ENCODE measurements around the gene APPL1. TPM values are rescaled to one million over a fixed set of nuclear protein-coding genes. Genes with fewer than 3 reads are reported as not detected.

The APPL1 gene
- 10 to 100 TPM; 47.0 to 53.8 TPM for total RNA-seq

DNA sequence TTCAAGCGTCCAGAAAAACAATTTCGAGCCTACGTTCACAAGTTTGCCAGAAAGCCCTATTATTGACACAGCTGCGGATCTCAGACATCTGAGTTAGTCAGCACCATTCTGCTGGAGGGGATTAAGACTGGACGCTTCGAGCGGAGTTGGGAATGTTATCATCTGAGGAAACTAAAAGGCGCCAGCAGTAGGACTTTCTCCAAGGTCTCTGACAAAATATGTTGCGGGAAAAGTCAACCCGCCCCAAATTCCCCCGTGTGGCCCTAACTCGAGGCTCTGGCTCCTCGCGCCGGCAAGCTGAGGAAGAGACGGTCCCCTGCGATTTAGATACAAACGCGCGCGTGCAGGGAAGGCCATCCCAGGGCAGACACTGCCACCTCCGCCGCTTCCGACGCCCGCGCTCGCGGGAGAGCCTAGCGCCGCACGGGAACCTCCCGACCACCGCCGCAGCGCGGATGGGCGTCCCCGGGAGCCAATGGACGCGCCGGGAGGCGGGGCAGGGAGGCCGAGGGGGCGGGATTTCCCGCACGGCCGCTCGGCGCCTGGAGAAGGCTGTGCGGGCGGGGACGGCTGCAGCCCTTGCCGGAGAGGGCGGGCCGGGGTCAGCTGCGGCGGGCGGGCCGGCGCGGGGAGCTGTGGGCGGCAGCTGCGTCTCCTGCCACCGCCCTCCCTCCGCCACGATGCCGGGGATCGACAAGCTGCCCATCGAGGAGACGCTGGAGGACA, at the start of gene APPL1:
APPL1 (plus strand) TSS at position 526 of the 726 bp plus-strand sequence; CDS start at position 681, 155 bp downstream.
- Histone ChIP-seq H3K9me3 (no peaks in the 10 kb centered on the region), H3K36me3 (no peaks in the 10 kb centered on the region), H3K4me3 (peak within 1 kb of the TSS; percentile 96), H3K27ac (peak within 1 kb of the TSS; percentile 84 to 85), H3K27me3 (replicated peaks; ENCODE audit: insufficient read depth) (no peaks in the 10 kb centered on the region), H3K4me1 (ENCODE audit: control insufficient read depth in 1 of 2, low read depth in 2 of 2) (peaks cover 15 to 33% of the 10 kb centered on the region in 2 donors)
- ATAC-seq (ENCODE audit: insufficient number of reproducible peaks, low FRiP score, low read depth) (peak; percentile 93), DNase-seq (ENCODE audit: low spot score) (peak; percentile 56)
- TF ChIP-seq, protein P1, sequence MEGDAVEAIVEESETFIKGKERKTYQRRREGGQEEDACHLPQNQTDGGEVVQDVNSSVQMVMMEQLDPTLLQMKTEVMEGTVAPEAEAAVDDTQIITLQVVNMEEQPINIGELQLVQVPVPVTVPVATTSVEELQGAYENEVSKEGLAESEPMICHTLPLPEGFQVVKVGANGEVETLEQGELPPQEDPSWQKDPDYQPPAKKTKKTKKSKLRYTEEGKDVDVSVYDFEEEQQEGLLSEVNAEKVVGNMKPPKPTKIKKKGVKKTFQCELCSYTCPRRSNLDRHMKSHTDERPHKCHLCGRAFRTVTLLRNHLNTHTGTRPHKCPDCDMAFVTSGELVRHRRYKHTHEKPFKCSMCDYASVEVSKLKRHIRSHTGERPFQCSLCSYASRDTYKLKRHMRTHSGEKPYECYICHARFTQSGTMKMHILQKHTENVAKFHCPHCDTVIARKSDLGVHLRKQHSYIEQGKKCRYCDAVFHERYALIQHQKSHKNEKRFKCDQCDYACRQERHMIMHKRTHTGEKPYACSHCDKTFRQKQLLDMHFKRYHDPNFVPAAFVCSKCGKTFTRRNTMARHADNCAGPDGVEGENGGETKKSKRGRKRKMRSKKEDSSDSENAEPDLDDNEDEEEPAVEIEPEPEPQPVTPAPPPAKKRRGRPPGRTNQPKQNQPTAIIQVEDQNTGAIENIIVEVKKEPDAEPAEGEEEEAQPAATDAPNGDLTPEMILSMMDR (IDR thresholded peaks at IDR 0.05) = no peak

DNA sequence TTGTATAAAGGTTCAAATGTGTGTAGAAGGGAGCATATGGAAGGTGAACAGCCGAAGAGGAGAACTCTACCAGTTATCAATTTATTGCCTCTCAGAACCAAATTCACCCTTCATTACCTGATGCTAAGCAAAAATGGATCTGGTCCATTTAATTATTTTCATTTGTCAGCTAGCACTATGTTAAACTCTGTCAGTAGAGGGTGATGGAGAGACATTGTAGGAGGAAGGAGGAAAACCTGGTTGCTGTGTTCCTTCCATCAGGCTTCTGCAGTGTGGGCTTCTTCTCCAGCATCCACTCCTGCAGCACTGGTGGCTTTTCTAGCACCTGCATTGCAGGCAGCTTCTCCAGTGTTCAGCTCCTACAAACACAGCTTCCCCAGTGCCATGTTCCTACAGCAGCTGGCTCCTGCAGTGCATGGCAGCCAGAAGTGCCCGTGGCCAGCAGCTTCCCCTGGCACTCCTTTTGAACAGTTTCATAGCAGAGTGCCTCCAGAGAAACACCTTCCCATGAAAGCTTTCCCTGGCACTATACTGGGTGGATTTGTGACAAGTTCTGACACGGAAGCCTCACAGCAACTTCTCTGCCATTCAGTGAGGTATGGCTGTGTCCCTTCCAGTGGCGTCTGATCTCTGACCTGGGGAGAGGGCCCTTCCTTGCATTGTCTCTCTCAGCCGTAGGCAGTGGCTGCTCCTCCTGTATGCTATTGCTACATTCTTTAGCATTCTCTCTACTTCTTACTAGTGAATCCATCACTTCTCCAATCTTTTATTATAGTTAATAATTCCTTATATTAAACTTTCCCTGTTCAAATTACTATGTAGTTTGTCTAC, 47.7 kb upstream of the APPL1 start:
- no peak for DNase-seq (ENCODE audit: low spot score)
- Histone ChIP-seq H3K27ac (no peak overlapping the region), H3K4me3 (no peak overlapping the region), H3K27me3 (replicated peaks; ENCODE audit: insufficient read depth) (no peaks in the 10 kb centered on the region), H3K4me1 (ENCODE audit: control insufficient read depth in 1 of 2, low read depth in 2 of 2) (no peaks in the 10 kb centered on the region), H3K9me3 (no peaks in the 10 kb centered on the region), H3K36me3 (no peaks in the 10 kb centered on the region)
- TF ChIP-seq, protein P1 (IDR thresholded peaks at IDR 0.05) = no peak
- ATAC-seq (ENCODE audit: insufficient number of reproducible peaks, low FRiP score, low read depth) = no peak

- no peak overlapping the region for H3K27ac ChIP-seq
- DNase-seq (ENCODE audit: low spot score) = no peak
- H3K27me3 ChIP-seq (replicated peaks; ENCODE audit: insufficient read depth) = no peaks in the 10 kb centered on the region
- no peaks in the 10 kb centered on the region for H3K36me3 ChIP-seq
- no peak for ATAC-seq (ENCODE audit: insufficient number of reproducible peaks, low FRiP score, low read depth)
- H3K9me3 ChIP-seq = no peaks in the 10 kb centered on the region
- TF ChIP-seq, protein P1 (IDR thresholded peaks at IDR 0.05) = no peak
- H3K4me3 ChIP-seq = no peak overlapping the region
- no peaks in the 10 kb centered on the region for H3K4me1 ChIP-seq (ENCODE audit: control insufficient read depth in 1 of 2, low read depth in 2 of 2)
Measured at GRCh38 chr3:57184526-57184925, 43.0 kb upstream of the APPL1 start.

- Histone ChIP-seq H3K9me3 (no peaks in the 10 kb centered on the region), H3K27ac (no peak overlapping the region), H3K4me1 (ENCODE audit: control insufficient read depth in 1 of 2, low read depth in 2 of 2) (no peaks in the 10 kb centered on the region), H3K27me3 (replicated peaks; ENCODE audit: insufficient read depth) (no peaks in the 10 kb centered on the region), H3K4me3 (no peak overlapping the region), H3K36me3 (no peaks in the 10 kb centered on the region)
- TF ChIP-seq, protein P1 (IDR thresholded peaks at IDR 0.05) = no peak
- no peak for ATAC-seq (ENCODE audit: insufficient number of reproducible peaks, low FRiP score, low read depth)
- DNase-seq (ENCODE audit: low spot score) = no peak
Measured at GRCh38 chr3:57192028-57192427, 35.5 kb upstream of the APPL1 start.

GRCh38 chr3:57194641-57195040, 32.9 kb upstream of the APPL1 start:
- H3K36me3 ChIP-seq = no peaks in the 10 kb centered on the region
- no peaks in the 10 kb centered on the region for H3K4me1 ChIP-seq (ENCODE audit: control insufficient read depth in 1 of 2, low read depth in 2 of 2)
- no peak for ATAC-seq (ENCODE audit: insufficient number of reproducible peaks, low FRiP score, low read depth)
- DNase-seq (ENCODE audit: low spot score) = no peak
- TF ChIP-seq, protein P1 (IDR thresholded peaks at IDR 0.05) = no peak
- H3K4me3 ChIP-seq = no peak overlapping the region
- H3K9me3 ChIP-seq = no peaks in the 10 kb centered on the region
- no peaks in the 10 kb centered on the region for H3K27me3 ChIP-seq (replicated peaks; ENCODE audit: insufficient read depth)
- no peak overlapping the region for H3K27ac ChIP-seq
